ENCODE measurements around the gene NRG3.

Gene NRG3

DNA sequence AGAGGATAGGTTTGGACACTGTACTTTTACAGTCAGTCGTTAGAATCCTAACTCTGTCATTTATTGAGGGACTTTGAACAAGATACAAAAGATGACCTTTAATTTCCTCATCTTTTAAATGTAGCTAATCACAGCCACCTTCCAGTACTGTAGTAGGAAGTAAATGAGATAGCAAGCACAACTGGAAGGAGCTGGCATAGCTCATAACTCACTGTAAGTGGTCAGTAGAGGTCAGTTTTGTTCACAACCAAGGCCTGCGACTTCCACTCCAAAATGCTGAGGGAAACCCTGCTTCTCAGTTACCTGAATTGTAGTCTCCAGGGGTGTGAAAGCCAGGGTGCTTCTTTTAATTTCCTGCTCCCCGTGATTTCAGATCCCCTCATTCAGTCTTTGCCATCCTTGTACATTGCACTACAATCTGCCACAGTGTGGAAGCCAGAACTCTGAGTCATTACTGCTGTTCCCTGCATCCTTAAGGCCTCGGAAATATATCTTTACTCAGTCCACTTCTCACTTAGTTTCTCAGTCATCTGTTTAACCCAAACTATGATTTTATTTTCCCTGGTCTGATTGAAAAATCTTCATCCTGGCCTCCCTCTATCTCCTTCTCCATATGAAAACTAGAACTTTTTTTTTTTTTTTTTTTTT is 361.2 kb downstream of the NRG3 start:
- DNase-seq: no peak

DNA sequence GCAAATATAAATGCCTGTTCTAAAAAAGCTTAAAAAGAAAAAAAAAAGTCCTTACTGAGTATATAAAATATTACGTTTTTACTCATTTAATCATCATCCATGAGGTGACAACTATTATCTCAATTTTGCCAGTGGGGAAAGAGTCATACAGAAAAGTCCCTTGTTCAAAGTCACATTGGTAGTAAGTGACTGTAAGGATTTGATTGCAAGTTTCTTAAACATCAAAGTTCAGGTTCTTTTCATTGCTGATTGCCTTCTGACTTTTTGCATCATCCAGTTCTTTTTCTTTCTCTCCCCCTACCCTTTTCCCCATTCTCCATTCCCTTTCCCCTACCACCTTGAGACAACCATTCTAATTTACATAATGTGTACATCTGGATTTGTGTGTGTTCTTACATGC is 363.3 kb downstream of the NRG3 start:
- DNase-seq: no peak

DNA sequence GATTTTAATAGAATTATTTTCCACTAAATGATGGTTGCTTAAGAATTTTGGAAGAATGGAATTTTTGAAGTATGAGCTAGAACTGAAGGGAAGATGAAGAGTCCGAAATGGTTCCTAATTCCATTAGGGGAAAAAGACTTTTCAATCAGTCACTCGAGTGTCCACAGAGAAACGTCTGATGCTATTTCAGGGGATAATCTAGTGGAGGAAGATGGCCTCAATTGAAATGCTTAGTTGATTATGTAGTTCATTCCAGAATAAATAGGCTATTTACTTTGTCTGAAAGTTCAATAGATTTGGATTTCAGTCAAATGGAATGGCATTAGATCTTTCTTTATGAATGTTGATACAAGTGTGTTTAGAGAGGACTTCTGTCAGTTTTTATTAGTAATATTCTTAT is 365.4 kb downstream of the NRG3 start:
- DNase-seq: no peak

DNA sequence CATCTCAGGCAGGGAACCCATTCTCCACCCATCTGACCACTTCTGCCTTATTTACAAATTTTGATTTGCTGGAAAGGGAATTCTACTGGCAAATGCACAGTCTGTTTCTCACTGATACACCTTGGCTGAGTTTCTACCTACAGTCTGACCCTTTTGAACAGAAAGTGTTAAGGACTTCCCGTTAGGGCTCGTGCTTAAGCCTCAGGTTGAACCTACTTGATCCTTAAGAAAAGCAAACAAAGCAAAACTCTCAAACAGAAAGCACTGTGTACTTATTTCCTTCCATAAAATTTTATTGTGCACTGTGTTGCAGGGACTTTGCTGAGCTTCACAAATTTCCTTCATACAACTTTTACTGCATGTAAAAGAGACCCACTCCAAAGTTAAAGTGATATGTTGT is 367.8 kb downstream of the NRG3 start:
- no peak for DNase-seq

DNA sequence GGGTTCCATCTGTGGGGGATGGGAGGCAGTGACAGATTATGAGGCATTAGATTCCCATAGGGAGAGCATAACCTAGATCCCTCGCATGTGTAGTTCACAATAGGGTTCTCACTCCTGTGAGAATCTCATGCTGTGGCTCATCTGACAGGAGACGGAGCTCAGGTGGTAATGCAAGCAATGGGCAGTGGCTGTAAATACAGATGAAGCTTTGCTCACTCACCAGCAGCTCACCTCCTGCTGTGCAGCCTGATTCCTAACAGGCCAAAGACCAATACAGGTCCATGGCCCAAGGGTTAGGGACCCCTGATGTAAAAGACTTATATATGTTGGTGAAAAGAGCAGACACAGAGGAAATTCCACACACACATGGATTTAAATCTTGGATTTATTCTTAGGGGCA is 370.2 kb downstream of the NRG3 start:
- no peak for DNase-seq

DNA sequence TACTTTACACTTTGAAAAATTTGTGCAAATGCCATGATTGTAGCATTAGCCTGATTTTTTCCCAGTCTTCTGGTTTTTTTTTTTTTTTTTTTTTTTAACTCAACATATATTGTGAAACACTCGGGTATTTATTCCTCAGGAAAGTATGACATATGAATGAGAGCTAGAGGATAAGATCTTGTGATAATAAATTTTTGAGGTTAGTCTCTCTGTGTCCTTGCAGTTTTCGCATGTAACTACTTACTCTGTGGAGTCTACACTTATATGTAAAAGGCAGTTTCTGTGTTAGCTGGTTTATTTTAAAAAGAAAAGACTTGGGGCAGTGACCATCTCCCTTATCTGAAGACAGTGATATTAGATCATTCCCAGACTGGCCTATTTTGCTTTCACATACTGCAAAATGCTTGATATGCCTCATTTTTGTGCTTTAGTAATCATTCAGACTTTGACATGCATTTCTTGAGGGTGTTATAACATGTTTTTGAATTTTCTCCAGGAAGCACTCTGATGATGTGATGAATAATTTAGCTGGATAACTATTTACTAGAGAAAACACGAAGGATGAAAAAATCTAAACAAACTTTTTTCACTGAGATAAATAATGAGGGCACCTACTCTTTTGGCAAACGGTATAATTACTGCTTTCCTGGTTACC is 371.0 kb downstream of the NRG3 start:
- DNase-seq: no peak

DNA sequence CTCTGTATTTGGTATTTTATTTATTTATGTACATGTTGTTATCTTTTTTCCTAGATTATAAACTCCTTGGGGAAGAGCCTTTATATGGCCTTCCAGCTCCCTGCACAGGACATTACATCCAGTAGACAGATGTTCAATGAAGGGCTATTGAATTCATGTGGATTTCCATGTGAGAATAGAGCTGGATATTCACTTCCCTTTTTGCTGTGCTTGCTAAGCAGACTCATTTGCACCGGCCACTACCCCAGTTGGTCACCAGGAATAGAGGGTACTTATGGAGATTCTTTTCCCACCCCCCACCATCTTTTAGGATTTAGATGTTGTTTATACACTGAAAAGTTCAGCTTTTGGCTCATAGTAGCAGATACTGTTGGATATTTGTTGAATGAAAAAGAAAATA is 374.1 kb downstream of the NRG3 start:
- DNase-seq: no peak

DNA sequence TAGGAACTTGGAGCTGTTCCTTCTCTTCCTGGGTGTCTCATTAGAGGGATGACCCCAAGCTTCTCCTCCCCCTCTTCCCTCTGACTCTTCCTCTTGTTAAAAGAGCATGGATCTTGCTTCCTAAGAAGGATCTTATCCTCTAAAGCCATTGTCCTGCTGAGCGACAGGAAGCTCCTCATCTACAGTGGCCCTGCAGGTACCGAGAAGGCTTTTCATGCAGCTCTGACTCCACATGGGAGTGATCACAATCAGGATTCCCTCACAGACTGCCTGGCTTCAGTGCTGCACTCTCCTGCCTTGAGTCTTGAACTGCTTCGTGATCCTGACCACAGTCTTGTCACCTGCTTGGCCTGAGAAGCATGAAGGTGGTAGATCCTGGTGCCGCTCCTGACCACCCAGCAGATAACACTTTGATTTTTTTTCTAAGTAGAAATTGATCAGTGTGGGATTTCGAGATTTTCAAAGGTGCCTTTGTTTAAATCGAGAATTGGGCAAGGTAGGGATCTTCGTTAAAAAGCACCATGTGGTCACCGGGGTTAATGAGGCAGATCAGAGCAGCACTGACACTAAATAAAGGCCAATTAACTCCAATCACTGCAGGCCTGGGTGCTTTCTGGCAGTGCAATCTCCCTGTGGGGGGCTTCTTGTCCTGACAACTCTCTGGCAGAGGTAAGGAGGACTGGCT is 376.4 kb downstream of the NRG3 start:
- DNase-seq: no peak

DNA sequence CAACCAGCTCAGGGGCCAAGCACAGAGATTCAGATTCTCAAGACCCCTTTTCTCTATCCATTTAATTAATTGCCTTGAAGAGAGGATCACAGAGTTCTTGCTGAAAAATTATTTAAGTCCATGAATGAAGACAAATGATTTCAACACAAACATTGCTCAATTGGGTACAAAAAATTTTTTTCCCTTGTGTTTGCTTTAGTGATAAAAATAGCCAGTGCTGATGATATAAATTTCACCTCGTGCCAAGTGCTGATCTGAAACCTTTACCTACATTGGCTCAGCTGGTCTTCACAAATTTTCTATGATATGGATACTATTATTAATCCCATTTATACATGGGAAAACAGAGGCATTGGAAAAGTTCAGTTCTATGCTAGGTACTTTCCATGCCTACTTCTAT is 377.1 kb downstream of the NRG3 start:
- no peak for DNase-seq

DNA sequence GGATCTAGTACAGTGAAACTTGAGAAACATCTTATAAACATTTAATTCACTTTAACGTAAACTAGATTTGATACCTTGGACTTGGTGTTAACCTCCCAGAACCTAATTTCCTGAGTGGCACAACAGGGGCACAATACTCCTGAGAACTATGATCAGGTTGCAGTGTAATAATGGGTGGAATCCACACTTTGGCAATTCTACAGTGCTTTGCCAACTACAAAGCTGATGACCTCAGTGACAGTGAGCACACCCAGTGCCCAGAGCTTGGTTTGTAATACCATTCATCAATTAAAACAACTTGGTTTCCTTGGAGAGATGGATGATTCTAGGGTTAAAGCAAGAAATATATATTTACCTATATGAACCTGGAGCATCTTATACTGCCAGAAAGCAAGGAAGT is 379.2 kb downstream of the NRG3 start:
- DNase-seq: no peak

DNA sequence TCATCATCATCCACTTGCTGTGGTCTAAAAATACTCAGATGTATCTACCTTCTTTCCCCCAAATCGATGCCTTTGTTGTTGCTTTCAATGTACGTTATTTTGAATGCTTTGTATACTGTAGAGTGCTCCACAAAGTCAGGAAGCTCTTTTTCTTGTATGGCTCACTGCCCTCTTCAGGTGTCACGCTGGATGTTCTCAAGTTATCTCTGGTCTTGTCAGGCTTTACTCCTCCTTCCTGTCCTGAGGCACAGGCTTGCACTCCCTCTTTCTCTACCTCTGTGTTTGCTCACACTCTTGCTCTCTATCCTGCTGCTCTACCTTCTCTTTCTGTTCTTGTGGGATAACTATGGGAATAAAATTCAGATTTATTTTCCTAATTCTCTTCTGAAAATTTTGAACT is 381.3 kb downstream of the NRG3 start:
- DNase-seq: no peak

DNA sequence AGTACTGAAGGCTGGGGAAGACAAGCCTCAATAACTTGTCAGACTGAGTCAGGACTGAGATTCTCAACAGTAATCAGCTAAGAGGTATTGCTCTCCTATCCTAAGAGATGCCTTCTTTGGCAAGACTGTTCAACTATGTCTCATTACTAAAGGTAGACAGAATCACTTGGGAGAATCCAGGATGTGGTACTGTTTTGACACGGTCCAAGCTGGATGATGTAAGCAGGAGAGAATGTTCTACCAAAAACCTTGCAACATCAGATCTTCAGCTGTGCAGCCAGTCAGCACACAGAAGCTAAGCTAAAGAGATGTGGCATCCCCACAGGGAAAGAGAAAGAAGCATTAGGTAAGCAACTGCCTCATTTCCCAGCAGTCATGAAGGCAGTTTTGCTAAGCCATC is 391.4 kb downstream of the NRG3 start:
- no peak for DNase-seq

DNA sequence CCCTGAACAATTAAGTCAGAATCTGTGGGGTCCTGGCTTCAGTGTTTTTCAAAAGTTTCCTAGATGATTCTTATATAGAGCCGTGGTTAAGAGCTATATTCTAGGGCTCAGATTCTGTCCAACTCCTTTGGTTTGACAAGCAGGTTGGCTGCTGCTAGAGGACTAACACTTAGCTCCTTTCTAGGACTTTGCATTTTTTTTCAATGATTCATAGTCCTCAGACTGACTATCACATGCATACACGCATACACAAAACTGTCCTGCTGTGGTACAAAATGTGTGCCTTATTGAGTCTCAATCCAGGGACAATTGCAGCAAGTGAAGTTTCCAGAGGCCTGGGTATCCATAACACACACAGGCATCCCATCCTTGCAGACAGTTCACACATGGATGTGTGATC is 392.0 kb downstream of the NRG3 start:
- DNase-seq: no peak

DNA sequence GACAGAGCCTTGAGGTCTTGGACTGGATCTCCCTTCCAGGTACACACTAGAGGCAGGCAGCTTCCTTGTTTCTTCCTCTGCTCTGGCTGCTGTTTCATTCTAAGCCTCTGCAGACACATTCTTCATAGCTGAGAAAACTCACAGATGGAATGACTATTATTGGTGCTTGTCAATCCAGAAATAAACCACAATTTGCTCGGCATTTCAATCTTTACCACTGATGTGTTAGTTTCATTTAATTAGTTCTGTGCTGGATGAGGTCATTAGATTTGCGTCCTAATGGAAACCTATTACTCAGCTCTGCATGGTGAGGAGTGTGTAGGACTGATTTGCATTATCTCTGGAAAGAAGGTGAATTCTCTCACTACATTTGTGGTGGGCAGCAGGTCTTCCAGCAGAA is 392.5 kb downstream of the NRG3 start:
- DNase-seq: no peak

DNA sequence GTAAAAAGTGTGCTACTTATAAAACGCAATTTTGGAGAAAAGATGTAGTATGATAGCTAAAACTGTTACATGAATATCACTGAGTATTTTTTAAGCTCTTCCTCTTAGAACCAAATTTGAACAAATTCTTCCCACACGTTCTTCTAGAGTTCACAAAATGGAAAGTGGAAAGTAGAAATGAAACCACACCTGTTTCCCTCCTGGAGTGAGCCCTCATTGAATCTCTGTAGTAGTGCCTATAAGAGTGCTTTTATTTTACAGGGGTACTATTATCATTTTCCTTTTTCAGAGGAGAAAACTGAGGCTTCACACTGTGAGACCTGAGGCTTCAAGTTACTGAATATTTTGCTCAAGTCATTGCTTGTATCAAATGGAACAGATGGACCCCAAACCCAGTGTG is 393.0 kb downstream of the NRG3 start:
- no peak for DNase-seq

DNA sequence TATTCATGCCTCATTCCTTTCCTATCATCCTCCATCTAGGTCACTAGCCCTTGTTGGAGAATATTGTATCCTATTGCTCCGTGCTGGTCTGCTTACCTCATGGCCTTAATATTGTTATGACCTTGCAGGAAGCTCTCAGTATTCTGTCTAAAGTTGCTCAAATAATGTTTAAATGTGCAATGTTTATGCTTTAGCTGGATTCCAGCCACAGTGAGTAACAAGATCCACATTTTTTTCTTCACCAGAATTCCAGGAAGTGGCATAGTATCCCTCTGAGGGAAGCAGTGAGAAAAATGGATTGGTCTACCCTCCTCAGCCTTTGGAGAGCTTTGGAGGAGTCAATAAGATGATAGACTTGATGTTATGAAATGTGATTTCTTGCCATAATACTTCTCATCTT is 402.6 kb downstream of the NRG3 start:
- DNase-seq: no peak

DNA sequence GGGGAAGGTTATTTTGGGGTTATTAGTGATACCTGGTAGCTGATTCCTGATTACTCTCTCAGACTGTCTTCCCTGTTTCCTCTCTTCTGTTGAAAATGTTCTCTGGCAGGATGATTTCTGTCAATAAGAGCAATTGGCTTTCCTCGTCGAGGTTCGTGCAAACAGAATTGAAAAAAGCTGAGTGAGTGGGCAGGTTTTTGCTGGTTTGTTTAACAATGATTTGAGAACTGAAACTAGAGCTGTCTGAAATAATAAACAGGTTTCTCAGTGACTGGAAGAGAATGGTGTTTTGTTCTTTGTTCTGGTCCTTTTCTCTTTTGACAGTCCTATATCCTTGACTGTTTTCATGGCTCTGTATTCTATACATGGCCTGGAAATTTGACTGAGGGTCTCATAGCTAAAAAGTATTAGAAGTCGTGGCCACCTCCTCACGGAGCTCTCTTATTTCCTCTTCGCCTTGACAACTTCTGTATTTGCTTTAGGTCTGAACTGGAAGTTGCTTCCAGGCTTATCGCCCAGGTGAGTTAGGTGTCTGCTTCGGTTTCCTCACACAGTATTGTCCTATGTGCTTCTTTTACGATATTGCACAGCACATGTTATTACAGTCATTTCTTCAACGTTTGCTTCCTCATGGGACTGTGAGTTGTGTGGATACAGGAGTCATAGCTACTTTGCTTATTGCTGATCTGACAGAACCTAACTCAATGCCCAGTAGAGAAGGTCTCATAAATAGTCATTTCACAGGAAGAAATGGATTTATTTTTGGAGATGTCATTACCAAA is 403.6 kb downstream of the NRG3 start:
- DNase-seq: no peak

DNA sequence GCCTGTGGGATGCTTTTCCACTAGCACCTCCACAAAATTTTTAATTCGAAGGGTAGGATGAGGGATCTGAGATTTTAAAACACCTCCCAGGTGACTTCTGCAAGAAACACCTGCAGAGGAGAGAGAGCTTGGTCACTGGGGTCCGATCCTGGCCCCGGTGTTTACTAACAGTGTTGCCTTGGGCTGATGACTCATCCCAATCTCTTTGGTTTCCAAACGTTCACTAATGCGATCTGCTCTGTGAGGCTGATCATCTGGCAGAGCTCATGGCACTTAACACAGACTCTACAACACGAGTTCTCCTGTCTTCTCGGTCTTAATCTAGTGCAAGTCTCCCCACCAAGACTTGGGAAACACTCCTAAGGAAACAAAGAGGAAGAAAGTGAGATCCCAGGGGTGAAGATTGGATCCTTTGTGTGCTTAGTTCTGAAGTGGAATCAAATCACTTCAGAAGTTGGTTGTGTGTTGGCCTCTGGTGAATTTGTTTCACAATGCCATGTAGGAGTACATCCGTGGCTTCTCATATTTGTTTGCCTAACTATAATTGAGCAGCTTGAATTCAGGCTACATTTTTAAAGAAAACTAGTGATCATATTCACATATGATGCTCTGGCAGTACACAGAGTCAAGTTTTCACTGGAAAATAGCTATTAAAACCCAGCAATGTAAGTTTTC is 407.9 kb downstream of the NRG3 start:
- no peak for DNase-seq

DNA sequence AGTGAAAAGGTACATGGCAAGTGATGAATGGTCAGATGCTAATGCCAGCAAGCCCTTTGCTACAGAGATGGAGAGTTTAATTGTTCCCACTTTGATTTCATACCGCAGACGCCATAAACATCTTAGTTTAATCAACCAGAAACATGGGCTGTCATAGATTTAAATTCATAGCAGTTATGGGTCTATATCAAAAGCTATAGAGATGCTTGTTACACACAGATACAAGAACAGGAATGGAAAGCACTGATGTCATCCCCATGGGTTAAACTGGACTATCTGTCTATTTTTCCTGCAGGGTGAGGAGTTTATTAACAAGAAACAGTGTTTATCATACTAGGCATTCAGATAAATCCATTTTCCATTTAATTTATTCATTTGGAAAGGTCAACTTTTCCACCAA is 409.2 kb downstream of the NRG3 start:
- no peak for DNase-seq

DNA sequence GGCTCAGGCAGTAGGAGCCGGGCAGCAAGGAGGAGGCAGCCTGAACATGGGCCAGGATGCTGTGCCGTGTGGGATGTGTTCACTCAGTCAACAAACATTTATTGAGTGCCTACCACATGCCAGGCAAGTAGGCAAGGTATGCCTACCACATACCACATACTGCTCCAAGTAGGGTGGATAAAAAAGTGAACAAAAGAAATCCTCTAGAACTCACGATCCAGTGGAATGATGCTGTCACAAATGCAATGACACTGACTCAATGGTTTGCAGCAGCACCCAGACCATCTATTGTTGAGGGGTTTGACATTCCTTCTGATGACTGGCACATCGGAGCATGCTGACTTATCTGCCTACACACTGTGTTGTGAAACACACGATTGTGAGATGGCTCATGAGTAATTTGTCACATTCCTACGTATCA is 413.5 kb downstream of the NRG3 start:
- no peak for DNase-seq

DNA sequence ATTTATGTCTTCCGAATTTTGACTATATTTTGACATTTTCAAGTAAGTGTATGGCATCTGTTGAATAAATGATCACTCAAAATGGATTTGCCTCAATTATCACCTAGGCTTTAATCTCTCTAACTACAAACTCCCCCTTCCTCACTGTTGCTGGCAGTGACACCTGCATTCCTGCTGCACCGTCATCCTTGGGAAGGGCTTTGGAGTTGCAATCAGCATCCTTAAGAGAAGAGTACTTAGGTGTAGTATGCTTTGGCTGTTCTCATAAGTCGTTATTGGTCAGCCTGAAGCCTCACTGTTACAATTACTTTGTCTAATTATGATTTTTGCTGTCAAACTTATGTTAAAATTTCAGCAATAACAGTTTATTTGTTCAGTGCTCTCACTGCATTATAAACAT is 415.0 kb downstream of the NRG3 start:
- no peak for DNase-seq

DNA sequence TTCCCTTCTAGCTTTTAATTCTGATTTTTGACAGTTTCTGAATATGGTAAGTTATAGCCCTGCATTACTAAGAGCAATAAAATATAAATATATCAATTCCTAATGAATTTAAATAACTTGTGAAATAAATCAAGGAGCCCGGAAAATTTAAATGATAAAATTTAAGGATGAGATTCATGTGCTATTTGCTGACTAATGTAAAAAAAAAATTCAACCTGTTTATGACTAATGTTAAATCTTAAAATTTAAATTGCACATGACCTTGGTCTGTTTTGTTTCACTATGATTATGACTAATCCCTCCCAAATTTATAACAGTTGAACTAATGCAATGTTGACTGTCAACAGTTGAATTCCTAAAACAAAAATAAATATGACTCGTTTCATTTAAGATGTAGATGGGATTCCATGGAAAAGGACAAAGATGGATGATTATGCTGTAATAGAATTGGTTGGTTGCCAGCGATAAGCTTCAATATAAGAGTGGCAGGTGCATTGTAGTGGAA is 419.9 kb downstream of the NRG3 start:
- DNase-seq: no peak

DNA sequence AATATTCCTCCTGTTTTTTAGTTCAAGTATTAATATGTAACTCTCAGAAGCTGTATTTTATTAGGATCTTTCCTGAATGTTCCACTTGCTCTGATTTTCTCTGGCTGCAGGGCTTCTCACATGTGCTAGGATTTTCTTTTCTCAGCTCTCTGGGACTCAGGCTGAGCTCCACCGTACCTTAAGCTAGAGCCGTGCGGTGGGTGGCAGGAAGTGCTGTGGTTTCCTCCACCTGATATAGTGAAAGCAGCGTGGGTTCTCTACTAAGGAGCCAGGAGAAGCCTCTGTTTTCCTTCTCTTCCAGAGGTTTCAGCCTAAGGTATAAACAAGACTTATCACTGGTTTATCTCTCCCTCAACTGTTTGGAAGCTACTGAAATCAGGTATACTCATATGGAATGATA is 433.6 kb downstream of the NRG3 start:
- no peak for DNase-seq
